Measurements from ENCODE around the gene WDFY4.

DNA sequence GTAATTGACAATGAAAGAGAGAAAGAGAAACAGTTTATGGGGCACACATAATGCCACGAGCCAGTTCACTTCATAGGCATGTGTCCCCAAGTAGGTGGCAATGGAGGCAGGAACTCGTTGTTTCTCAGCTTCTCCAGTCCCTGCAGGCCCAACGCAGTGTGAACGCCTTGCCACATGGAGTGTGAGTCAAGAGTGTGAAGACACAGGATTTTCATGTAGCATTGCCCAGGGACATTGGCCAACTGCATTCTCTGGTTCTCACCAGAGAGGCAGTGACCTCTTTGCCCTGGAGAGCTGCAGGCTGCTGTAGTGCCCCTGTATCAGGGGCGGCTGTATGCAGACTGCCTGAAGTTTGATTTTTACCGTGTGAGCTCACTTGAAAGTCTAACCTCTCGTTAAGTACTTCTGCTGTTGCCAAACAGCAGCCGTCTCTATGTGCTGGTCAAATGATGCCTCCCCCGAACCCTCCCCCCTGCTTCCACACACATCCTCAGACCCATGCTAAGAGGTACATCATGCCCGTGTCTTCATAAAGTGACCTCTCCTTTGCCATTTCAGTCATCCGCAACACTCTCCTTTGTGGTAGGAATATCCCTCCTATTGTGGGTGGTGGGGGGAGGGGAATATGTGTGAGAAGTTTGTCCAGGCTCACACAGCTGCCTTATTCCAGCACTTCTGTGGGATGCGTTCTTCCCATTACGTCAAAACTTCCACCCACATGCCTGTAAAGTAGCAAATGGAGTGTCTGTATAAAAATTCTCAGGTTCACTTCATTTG lies 242.3 kb downstream of the WDFY4 start:
- no peak for TF ChIP-seq EP300 (IDR thresholded peaks at IDR 0.05)
- TF ChIP-seq, protein P1, sequence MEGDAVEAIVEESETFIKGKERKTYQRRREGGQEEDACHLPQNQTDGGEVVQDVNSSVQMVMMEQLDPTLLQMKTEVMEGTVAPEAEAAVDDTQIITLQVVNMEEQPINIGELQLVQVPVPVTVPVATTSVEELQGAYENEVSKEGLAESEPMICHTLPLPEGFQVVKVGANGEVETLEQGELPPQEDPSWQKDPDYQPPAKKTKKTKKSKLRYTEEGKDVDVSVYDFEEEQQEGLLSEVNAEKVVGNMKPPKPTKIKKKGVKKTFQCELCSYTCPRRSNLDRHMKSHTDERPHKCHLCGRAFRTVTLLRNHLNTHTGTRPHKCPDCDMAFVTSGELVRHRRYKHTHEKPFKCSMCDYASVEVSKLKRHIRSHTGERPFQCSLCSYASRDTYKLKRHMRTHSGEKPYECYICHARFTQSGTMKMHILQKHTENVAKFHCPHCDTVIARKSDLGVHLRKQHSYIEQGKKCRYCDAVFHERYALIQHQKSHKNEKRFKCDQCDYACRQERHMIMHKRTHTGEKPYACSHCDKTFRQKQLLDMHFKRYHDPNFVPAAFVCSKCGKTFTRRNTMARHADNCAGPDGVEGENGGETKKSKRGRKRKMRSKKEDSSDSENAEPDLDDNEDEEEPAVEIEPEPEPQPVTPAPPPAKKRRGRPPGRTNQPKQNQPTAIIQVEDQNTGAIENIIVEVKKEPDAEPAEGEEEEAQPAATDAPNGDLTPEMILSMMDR (IDR thresholded peaks at IDR 0.05) = no peak
- no peak for TF ChIP-seq POLR2AphosphoS5 (IDR thresholded peaks at IDR 0.05)
